D341Med (cell line): Measurements from ENCODE around the gene CFAP119.

Source experiments
- DNase-seq: peaks from one replicate; pipeline ENCODE4 v3.0.0; 2012; ENCODE audit warnings: low spot score

The CFAP119 gene

DNA sequence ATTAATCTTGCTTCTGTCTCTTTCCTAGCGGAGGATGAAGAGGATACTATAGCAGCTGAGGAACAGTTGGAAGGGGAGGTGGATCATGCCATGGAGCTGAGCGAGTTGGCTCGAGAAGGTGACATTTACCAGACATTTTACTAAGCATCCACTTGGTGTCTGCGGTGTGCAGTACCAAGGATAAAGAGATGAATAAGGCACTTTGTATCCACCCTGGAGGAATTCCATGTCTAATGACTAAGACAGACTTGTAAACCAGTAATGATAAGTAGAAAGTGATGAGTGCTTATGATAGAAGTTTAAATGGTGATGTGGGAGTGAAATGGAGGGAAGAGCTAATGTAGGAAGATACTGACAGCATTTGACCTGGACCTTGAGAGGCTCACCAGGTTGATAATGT is 50.9 kb downstream of the CFAP119 start:
- no peak for DNase-seq
